RWPE1 (cell line): ENCODE results near the gene LSM14A.
"Not testable (repeated sequence)": the region's sequence is repeated elsewhere in the genome, so short reads cannot be mapped to it uniquely, and the experiment has no call there.

Source experiments
- CTCF ChIA-PET: fragments of 350-600 bp; sonication (Branson Sonifier 250); formaldehyde crosslinking; extraction: SDS; loops from one replicate; lab custom pipeline; 2021; lab: Yijun Ruan, JAX
- POLR2A ChIA-PET: fragments of 400-600 bp; formaldehyde crosslinking; extraction: SDS; loops from one replicate; lab custom pipeline; 2020; ENCODE audit warnings: antibody characterized with exemption; ENCODE audit not compliant: low non-redundant PET; lab: Yijun Ruan, JAX
- DNase-seq: peaks from one replicate; pipeline ENCODE4 v3.0.0; 2012; ENCODE audit warnings: low spot score
- H3K27ac ChIP-seq: fragments of 450-650 bp; 2 replicates; pipeline ENCODE4 v1.5.1; 2017
- CTCF ChIP-seq: fragments of 450-650 bp; conservative IDR thresholded peaks from 2 replicates; pipeline ENCODE4 v1.5.1; 2017; ENCODE audit warnings: low read depth, mild to moderate bottlenecking

The LSM14A gene

GRCh38 chr19:34189199-34189916 lies 17.1 kb downstream of the LSM14A start:
- DNase-seq = no peak
- no peak overlapping the region for H3K27ac ChIP-seq
- POLR2A ChIA-PET = no interaction called here
- TF ChIP-seq CTCF = no peak
- CTCF ChIA-PET = interaction anchor here (0.7 kb wide), 1 partner anchor 418 kb away, joined by 3 read pairs; no protein-coding TSS in a partner anchor

GRCh38 chr19:34189917-34190425 lies 17.7 kb downstream of the LSM14A start:
- no peak for TF ChIP-seq CTCF
- DNase-seq = no peak
- H3K27ac ChIP-seq = no peak overlapping the region
- ChIA-PET CTCF (no interaction called here), POLR2A (no interaction called here)

- ChIA-PET CTCF (no interaction called here), POLR2A (no interaction called here)
- no peak for DNase-seq
- no peak for TF ChIP-seq CTCF
- no peak overlapping the region for H3K27ac ChIP-seq
Observed at GRCh38 chr19:34191355-34191962, 19.2 kb downstream of the LSM14A start.

GRCh38 chr19:34193439-34193838 lies 21.1 kb downstream of the LSM14A start:
- CTCF ChIA-PET = no interaction called here

GRCh38 chr19:34193876-34194275 lies 21.6 kb downstream of the LSM14A start:
- no peak overlapping the region for H3K27ac ChIP-seq
- CTCF ChIA-PET = no interaction called here
- TF ChIP-seq CTCF = no peak
- no peak for DNase-seq
- POLR2A ChIA-PET = interaction anchor here (0.5 kb wide), 1 partner anchor 60 kb away, joined by 4 read pairs; no protein-coding TSS in a partner anchor

More at GRCh38 chr19:34193439-34193838, 21.1 kb downstream of the LSM14A start:
- H3K27ac ChIP-seq = no peak overlapping the region
- POLR2A ChIA-PET = no interaction called here
- TF ChIP-seq CTCF = no peak
- DNase-seq = no peak

- no peak for TF ChIP-seq CTCF
- CTCF ChIA-PET = no interaction called here
- no peak for DNase-seq
- POLR2A ChIA-PET = no interaction called here
- H3K27ac ChIP-seq = no peak overlapping the region
Observed at GRCh38 chr19:34201133-34201532, 28.8 kb downstream of the LSM14A start.

- ChIA-PET POLR2A (interaction anchor here (0.6 kb wide), 1 partner anchor 18 kb away, joined by 4 read pairs; no protein-coding TSS in a partner anchor), CTCF (interaction anchor here (0.6 kb wide), 1 partner anchor 35 kb away, joined by 6 read pairs; no protein-coding TSS in a partner anchor)
- DNase-seq, H3K27ac ChIP-seq: not testable (repeated sequence)
Observed at GRCh38 chr19:34205324-34205723, 33.0 kb downstream of the LSM14A start.
